SK-N-SH (cell line): ENCODE data around the gene BLOC1S1.

Source experiments
- EP300 ChIP-seq, 2 experiments: IDR thresholded peaks; 2 replicates each; pipeline versions ENCODE4 v1.4.0 to v1.6.1; 2012; ENCODE audit warnings: borderline replicate concordance in 1 of 2, low read depth in 1 of 2, low read length in 1 of 2
- NFIC ChIP-seq: IDR thresholded peaks from 2 replicates; pipeline ENCODE4 v1.4.0; 2012; ENCODE audit warnings: borderline replicate concordance
- SIN3A ChIP-seq: IDR thresholded peaks from 2 replicates; pipeline ENCODE4 v1.6.1; 2012; ENCODE audit warnings: low read depth, mild to moderate bottlenecking, low read length, moderate library complexity, borderline replicate concordance
- TAF1 ChIP-seq: IDR thresholded peaks from 2 replicates; pipeline ENCODE4 v1.6.1; 2012; ENCODE audit warnings: low read depth, mild to moderate bottlenecking, low read length, moderate library complexity, borderline replicate concordance
- TF ChIP-seq, protein P1 (sequence below): fragments of 200-600 bp; sonication (generic); IDR thresholded peaks from 2 replicates; pipeline ENCODE4 v1.6.1; 2017; ENCODE audit warnings: antibody characterized with exemption, mild to moderate bottlenecking, moderate library complexity
- TF ChIP-seq, protein P2 (sequence below): IDR thresholded peaks from 2 replicates; pipeline ENCODE4; 2012

DNA sequence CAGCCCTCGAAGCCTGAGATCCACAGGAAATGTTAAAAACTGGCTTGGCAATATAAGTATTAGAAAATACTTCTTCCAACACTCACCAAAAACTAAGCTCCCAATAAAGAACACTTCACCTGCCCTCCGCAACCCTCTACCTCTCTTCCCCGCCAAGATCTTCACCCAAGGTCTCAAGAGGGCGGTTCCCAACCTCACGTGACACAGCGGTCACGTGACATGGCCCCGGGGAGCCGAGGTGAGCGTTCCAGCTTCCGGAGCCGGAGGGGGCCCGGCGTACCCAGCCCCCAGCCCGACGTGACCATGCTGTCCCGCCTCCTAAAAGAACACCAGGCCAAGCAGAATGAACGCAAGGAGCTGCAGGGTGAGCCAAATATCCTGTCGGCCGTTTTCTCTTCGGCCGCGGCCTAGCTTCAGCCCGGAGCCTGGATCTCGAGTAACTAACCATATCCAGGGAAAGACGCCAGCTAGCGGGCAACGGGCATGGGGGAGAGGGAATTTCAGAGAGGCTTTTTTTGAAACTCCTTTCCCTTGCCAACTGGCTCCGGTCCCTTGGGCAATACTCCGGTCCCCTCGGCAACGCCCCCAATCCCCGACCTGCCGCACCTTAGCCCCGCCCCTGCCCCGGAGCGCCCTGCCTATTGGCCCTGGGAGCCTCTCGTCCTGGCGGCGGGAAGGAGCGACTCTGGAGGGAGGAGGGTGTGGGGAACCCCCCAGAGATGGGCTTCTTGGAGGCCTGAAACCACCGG is at the start of gene BLOC1S1:
- TF ChIP-seq, protein P1, sequence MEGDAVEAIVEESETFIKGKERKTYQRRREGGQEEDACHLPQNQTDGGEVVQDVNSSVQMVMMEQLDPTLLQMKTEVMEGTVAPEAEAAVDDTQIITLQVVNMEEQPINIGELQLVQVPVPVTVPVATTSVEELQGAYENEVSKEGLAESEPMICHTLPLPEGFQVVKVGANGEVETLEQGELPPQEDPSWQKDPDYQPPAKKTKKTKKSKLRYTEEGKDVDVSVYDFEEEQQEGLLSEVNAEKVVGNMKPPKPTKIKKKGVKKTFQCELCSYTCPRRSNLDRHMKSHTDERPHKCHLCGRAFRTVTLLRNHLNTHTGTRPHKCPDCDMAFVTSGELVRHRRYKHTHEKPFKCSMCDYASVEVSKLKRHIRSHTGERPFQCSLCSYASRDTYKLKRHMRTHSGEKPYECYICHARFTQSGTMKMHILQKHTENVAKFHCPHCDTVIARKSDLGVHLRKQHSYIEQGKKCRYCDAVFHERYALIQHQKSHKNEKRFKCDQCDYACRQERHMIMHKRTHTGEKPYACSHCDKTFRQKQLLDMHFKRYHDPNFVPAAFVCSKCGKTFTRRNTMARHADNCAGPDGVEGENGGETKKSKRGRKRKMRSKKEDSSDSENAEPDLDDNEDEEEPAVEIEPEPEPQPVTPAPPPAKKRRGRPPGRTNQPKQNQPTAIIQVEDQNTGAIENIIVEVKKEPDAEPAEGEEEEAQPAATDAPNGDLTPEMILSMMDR, result 0 out of 2 replicates have a peak, but pooled peaks have one; percentile 9
- TF ChIP-seq EP300 (IDR thresholded peaks at IDR 0.05; ENCODE audit: borderline replicate concordance in 1 of 2, low read depth in 1 of 2, low read length in 1 of 2) (peak in 1 of 2 experiments; percentile 56; a peak in 1 of 4 replicates), SIN3A (peak; percentile 94), TAF1 (peak; percentile 60; the same call in 1 of the 2 replicates), NFIC (peak; percentile 54)
- TF ChIP-seq, protein P2, sequence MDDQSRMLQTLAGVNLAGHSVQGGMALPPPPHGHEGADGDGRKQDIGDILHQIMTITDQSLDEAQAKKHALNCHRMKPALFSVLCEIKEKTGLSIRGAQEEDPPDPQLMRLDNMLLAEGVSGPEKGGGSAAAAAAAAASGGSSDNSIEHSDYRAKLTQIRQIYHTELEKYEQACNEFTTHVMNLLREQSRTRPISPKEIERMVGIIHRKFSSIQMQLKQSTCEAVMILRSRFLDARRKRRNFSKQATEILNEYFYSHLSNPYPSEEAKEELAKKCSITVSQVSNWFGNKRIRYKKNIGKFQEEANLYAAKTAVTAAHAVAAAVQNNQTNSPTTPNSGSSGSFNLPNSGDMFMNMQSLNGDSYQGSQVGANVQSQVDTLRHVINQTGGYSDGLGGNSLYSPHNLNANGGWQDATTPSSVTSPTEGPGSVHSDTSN, result 0 out of 2 replicates have a peak, but pooled peaks have one; percentile 16
